H1 (cell line): Measurements from ENCODE around the gene CDK8. TPM values are rescaled to one million over a fixed set of nuclear protein-coding genes. Genes with fewer than 3 reads are reported as not detected.

ENCODE experiments used
- CTCF ChIA-PET: fragments of 300-600 bp; sonication (Branson Sonifier 250); formaldehyde crosslinking; loops from one replicate; lab custom pipeline; 2021; ENCODE audit not compliant: partially characterized antibody; lab: Charles Lee
- POLR2A ChIA-PET: fragments of 300-600 bp; sonication (Branson Sonifier 250); formaldehyde crosslinking; loops from one replicate; lab custom pipeline; 2021; ENCODE audit warnings: inconsistent platforms; ENCODE audit not compliant: partially characterized antibody; lab: Charles Lee
- DNase-seq, 2 experiments: peaks; one replicate each; pipeline versions ENCODE4 v3.0.0 to v3.0.0-alpha.2; 2010 to 2022; ENCODE audit warnings: low spot score in 2 of 2, low read depth in 1 of 2, mixed read lengths in 1 of 2
- FAIRE-seq: peaks from 2 replicates; lab custom pipeline; 2011; peaks lifted over from hg19 to GRCh38; lab: Jason Lieb, UNC
- H2AFZ ChIP-seq: 2 replicates; pipeline ENCODE4 v1.8.1; 2012; ENCODE audit warnings: low read length, inconsistent platforms
- H2AK5ac ChIP-seq: 2 replicates; pipeline ENCODE4 v1.6.1; 2013; ENCODE audit warnings: low read depth, low read length
- H2BK120ac ChIP-seq: replicated peaks from 2 replicates; pipeline ENCODE3; 2013; ENCODE audit warnings: low read depth, low read length, inconsistent platforms
- H2BK12ac ChIP-seq: 2 replicates; pipeline ENCODE4 v1.6.1; 2013; ENCODE audit warnings: low read depth, low read length
- H2BK15ac ChIP-seq: 2 replicates; pipeline ENCODE4 v1.6.1; 2013; ENCODE audit warnings: low read length
- H2BK20ac ChIP-seq: 2 replicates; pipeline ENCODE4 v1.6.1; 2013; ENCODE audit warnings: low read length
- H2BK5ac ChIP-seq: 2 replicates; pipeline ENCODE4 v1.6.1; 2013; ENCODE audit warnings: low read depth, low read length
- H3K14ac ChIP-seq: 2 replicates; pipeline ENCODE4 v1.6.1; 2013; ENCODE audit warnings: inconsistent platforms; ENCODE audit not compliant: insufficient read length
- H3K18ac ChIP-seq: 2 replicates; pipeline ENCODE4 v1.6.1; 2013; ENCODE audit warnings: low read length; ENCODE audit errors: extremely low read depth
- H3K23ac ChIP-seq: 2 replicates; pipeline ENCODE4 v1.6.1; 2013; ENCODE audit warnings: inconsistent platforms; ENCODE audit not compliant: insufficient read length
- H3K23me2 ChIP-seq: 2 replicates; pipeline ENCODE4 v1.6.1; 2013; ENCODE audit warnings: low read depth, low read length
- H3K27ac ChIP-seq: 2 replicates; pipeline ENCODE4 v1.6.1; 2011; ENCODE audit warnings: low read depth, low read length, inconsistent platforms
- H3K27me3 ChIP-seq, 4 experiments: replicated peaks in 1 of 4; 1 replicate in 1 of 4; 2 replicates in 3 of 4; pipeline versions ENCODE4 v1.6.1 to v1.8.1; 2011 to 2013; ENCODE audit warnings: low read length in 3 of 4, mild to moderate bottlenecking in 3 of 4, inconsistent platforms in 2 of 4, mixed read lengths in 2 of 4, moderate library complexity in 1 of 4; ENCODE audit not compliant: control insufficient read depth in 3 of 4, insufficient read depth in 3 of 4; ENCODE audit errors: extremely low read depth in 1 of 4
- H3K36me3 ChIP-seq, 4 experiments: 2 replicates each; pipeline versions ENCODE4 v1.6.1 to v1.8.1; 2011 to 2013; ENCODE audit warnings: mild to moderate bottlenecking in 4 of 4, low read length in 3 of 4, moderate library complexity in 2 of 4, control low read depth in 1 of 4, inconsistent platforms in 1 of 4; ENCODE audit not compliant: insufficient read depth in 4 of 4, control insufficient read depth in 2 of 4
- H3K4ac ChIP-seq: replicated peaks from 2 replicates; pipeline ENCODE3; 2013; ENCODE audit warnings: low read length, low read depth, mixed read lengths, inconsistent platforms; ENCODE audit not compliant: insufficient read length
- H3K4me1 ChIP-seq, 4 experiments: replicated peaks in 1 of 4; 1 replicate in 1 of 4; 2 replicates in 3 of 4; pipeline versions ENCODE4 v1.6.1 to v1.8.1; 2011 to 2013; ENCODE audit warnings: low read length in 3 of 4, inconsistent platforms in 2 of 4, mixed read lengths in 1 of 4; ENCODE audit not compliant: insufficient read depth in 4 of 4, control insufficient read depth in 3 of 4
- H3K4me2 ChIP-seq, 2 experiments: 2 replicates each; pipeline versions ENCODE4 v1.6.1 to v1.8.1; 2011 to 2013; ENCODE audit warnings: low read depth in 2 of 2, low read length in 2 of 2, control low read depth in 1 of 2, inconsistent platforms in 1 of 2, mild to moderate bottlenecking in 1 of 2; ENCODE audit not compliant: insufficient read depth in 1 of 2
- H3K4me3 ChIP-seq, 4 experiments: fragments of 200-600, 300-600 bp in 1 of 4; sonication (generic), shearing (Covaris generic), sonication (Bioruptor Twin) in 1 of 4; 2 replicates each; pipeline versions ENCODE4 v1.5.1 to v1.8.1; 2011 to 2016; ENCODE audit warnings: low read length in 4 of 4, low read depth in 3 of 4, control low read depth in 2 of 4, inconsistent platforms in 2 of 4, mild to moderate bottlenecking in 2 of 4, mixed read lengths in 1 of 4, moderate library complexity in 1 of 4; ENCODE audit not compliant: insufficient read depth in 2 of 4; ENCODE audit errors: extremely low read depth in 1 of 4
- H3K56ac ChIP-seq: replicated peaks from 2 replicates; pipeline ENCODE3; 2013; ENCODE audit warnings: low read depth, mild to moderate bottlenecking, mixed read lengths, low read length, inconsistent platforms; ENCODE audit not compliant: insufficient read length
- H3K79me1 ChIP-seq: 2 replicates; pipeline ENCODE4 v1.6.1; 2013; ENCODE audit warnings: low read depth, low read length, control low read depth
- H3K79me2 ChIP-seq, 2 experiments: 2 replicates each; pipeline versions ENCODE4 v1.6.1 to v1.8.1; 2012 to 2013; ENCODE audit warnings: low read length in 2 of 2, mild to moderate bottlenecking in 2 of 2, inconsistent platforms in 1 of 2; ENCODE audit not compliant: insufficient read depth in 2 of 2, control insufficient read depth in 1 of 2
- H3K9ac ChIP-seq, 4 experiments: replicated peaks in 1 of 4; 1 replicate in 1 of 4; 2 replicates in 3 of 4; pipeline versions ENCODE4 v1.6.1 to v1.8.1; 2011 to 2013; ENCODE audit warnings: low read depth in 3 of 4, low read length in 3 of 4, control low read depth in 2 of 4, mild to moderate bottlenecking in 2 of 4, moderate library complexity in 2 of 4, inconsistent platforms in 1 of 4; ENCODE audit errors: extremely low read depth in 1 of 4
- H3K9me3 ChIP-seq, 2 experiments: 2 replicates each; pipeline versions ENCODE4 v1.6.1 to v1.8.1; 2012 to 2013; ENCODE audit warnings: mild to moderate bottlenecking in 2 of 2, moderate library complexity in 2 of 2, control low read depth in 1 of 2, inconsistent platforms in 1 of 2, low read depth in 1 of 2, low read length in 1 of 2, mixed read lengths in 1 of 2; ENCODE audit not compliant: insufficient read depth in 2 of 2
- H4K20me1 ChIP-seq, 2 experiments: replicated peaks in 1 of 2; 2 replicates each; pipeline versions ENCODE3 to v1.8.1; 2011 to 2013; ENCODE audit warnings: inconsistent platforms in 2 of 2, low read length in 2 of 2, mild to moderate bottlenecking in 1 of 2; ENCODE audit not compliant: insufficient read depth in 2 of 2, control insufficient read depth in 1 of 2
- H4K5ac ChIP-seq: 2 replicates; pipeline ENCODE4 v1.6.1; 2013; ENCODE audit warnings: low read length, low read depth, mixed read lengths, inconsistent platforms; ENCODE audit not compliant: insufficient read length
- H4K8ac ChIP-seq: 2 replicates; pipeline ENCODE4 v1.8.0; 2013; ENCODE audit warnings: mild to moderate bottlenecking, moderate library complexity, low read length, inconsistent platforms; ENCODE audit not compliant: insufficient read depth; ENCODE audit errors: extremely low read depth
- H4K91ac ChIP-seq: replicated peaks from 2 replicates; pipeline ENCODE3; 2013; ENCODE audit warnings: low read length, mixed read lengths, inconsistent platforms; ENCODE audit not compliant: insufficient read length
- CBX5 ChIP-seq: fragments of 300-800, 300-1000 bp; sonication (generic); IDR thresholded peaks from 2 replicates; pipeline ENCODE4 v1.7.1; 2016; ENCODE audit warnings: antibody characterized with exemption, low read length, low read depth
- CEBPB ChIP-seq: IDR thresholded peaks from 2 replicates; pipeline ENCODE4 v1.6.1; 2012; ENCODE audit warnings: low read depth, low read length
- EP300 ChIP-seq, 2 experiments: IDR thresholded peaks; 1 replicate in 1 of 2; 2 replicates in 1 of 2; pipeline ENCODE4 v1.6.1; 2011 to 2012; ENCODE audit warnings: low read depth in 2 of 2, low read length in 2 of 2, mild to moderate bottlenecking in 2 of 2, borderline replicate concordance in 1 of 2, inconsistent platforms in 1 of 2, moderate library complexity in 1 of 2
- EZH2 ChIP-seq: fragments of 200-600 bp; sonication (generic); IDR thresholded peaks from 2 replicates; pipeline ENCODE4 v1.7.1; 2012; ENCODE audit warnings: low read depth, mild to moderate bottlenecking, moderate library complexity, low read length, inconsistent platforms; ENCODE audit not compliant: severe bottlenecking
- GABPA ChIP-seq: IDR thresholded peaks from 2 replicates; pipeline ENCODE4 v1.6.1; 2011; ENCODE audit warnings: mild to moderate bottlenecking, low read length, moderate library complexity, borderline replicate concordance; ENCODE audit not compliant: insufficient read depth
- HDAC2 ChIP-seq, 2 experiments: fragments of 300-600 bp in 1 of 2; sonication (generic) in 1 of 2; IDR thresholded peaks; 2 replicates each; pipeline ENCODE4 v1.6.1; 2011 to 2012; ENCODE audit warnings: low read depth in 2 of 2, low read length in 2 of 2, mild to moderate bottlenecking in 2 of 2, moderate library complexity in 2 of 2, borderline replicate concordance in 1 of 2, inconsistent platforms in 1 of 2
- RFX5 ChIP-seq: IDR thresholded peaks from 2 replicates; pipeline ENCODE4 v1.6.1; 2011; ENCODE audit warnings: low read depth, low read length, improper control_type of control experiment, borderline replicate concordance
- RNF2 ChIP-seq: fragments of 200-900, 300-1000 bp; sonication (generic); IDR thresholded peaks from 2 replicates; pipeline ENCODE4 v1.7.1; 2016; ENCODE audit warnings: borderline replicate concordance, low read depth, mild to moderate bottlenecking, antibody characterized with exemption, low read length; ENCODE audit not compliant: poor library complexity, severe bottlenecking; ENCODE audit errors: missing control alignments
- SAP30 ChIP-seq: fragments of 300-600 bp; sonication (generic); IDR thresholded peaks from 2 replicates; pipeline ENCODE4 v1.7.1; 2012; ENCODE audit warnings: low read length, moderate library complexity, mild to moderate bottlenecking, inconsistent platforms; ENCODE audit not compliant: insufficient read depth, insufficient replicate concordance
- TCF12 ChIP-seq: IDR thresholded peaks from 2 replicates; pipeline ENCODE4 v1.6.1; 2011; ENCODE audit warnings: low read depth, mild to moderate bottlenecking, low read length
- USF2 ChIP-seq: IDR thresholded peaks from 2 replicates; pipeline ENCODE4 v1.6.1; 2011; ENCODE audit warnings: low read length, improper control_type of control experiment
- ZNF274 ChIP-seq: IDR thresholded peaks from 2 replicates; pipeline ENCODE4 v1.7.0; 2012; ENCODE audit warnings: low read length, borderline replicate concordance; ENCODE audit errors: extremely low read depth
- WGBS, 2 experiments: shearing (Covaris generic) in 1 of 2; methylation state at CpG; one replicate each; pipeline versions ENCODE4 v1.1.6 to v1.1.7; 2013 to 2015; ENCODE audit warnings: low lambda C conversion rate in 2 of 2, mixed read lengths in 2 of 2, inconsistent platforms in 1 of 2, low coverage in 1 of 2, missing lambda C conversion rate in 1 of 2; ENCODE audit not compliant: insufficient replicate concordance in 2 of 2, insufficient coverage in 1 of 2, insufficient read length in 1 of 2; ENCODE audit errors: extremely low coverage in 1 of 2, missing lambda C conversion rate in 1 of 2; 5-methylcytosine and 5-hydroxymethylcytosine counted together
- polyA plus RNA-seq, 7 experiments: library from polyadenylated mRNA; depleted of rRNA in 3 of 7; stranded (reverse) in 5 of 7; unstranded in 2 of 7; fragments of >200 nt in 5 of 7; fragments of 200-250 nt in 2 of 7; gene quantifications; 1 replicate in 5 of 7; 2 replicates in 1 of 7; 4 replicates in 1 of 7; pipeline versions ENCODE4 v1.2.1 to v1.2.3, GENCODE V29; 2011 to 2013; ENCODE audit warnings: missing spikeins in 2 of 7, mixed read lengths in 2 of 7
- total RNA-seq: library from RNA; stranded (reverse); fragmentation: NEBNext Ultra II Directional; extraction: Animal tissue kit (Norgen Biotek cat#: 25700); gene quantifications from 2 replicates; pipeline ENCODE4 v1.2.1, GENCODE V29; 2021

CDK8 gene
- total and polyA plus RNA-seq, 2 of the 8 experiments (the other 6 are each of a cell fraction or from before 2014, with no cell fraction given) = 22.1 to 25.6 TPM

DNA sequence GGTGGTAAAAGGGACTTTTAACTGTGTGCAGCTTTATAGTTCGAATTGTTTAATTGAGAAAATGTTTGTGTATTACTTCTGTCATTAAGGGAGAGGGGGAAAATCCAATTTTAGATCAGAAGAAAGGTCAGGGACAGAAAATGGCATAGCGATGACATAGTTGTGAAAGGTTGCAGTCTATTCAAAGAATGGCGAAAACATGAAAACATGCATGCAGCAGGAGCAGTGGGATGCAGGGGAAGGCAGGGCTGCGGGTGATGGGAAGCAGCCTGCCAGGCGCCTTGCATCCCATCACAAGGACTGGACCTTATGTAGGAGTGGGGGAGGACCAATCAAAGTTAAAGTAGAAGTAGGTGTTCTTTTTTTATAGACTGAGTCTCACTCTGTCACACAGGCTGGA, 125.9 kb downstream of the CDK8 start:
- H3K27ac ChIP-seq = no peak overlapping the region
- H4K5ac ChIP-seq = no peak overlapping the region
- H3K27me3 ChIP-seq = no peaks in the 10 kb centered on the region
- no peak overlapping the region for H3K9ac ChIP-seq
- no peaks in the 10 kb centered on the region for H3K79me1 ChIP-seq
- POLR2A ChIA-PET = interaction anchor here (1.5 kb wide), 1 partner anchor 157 kb away, joined by 3 read pairs; the partner anchor contains the start of gene RNF6
- WGBS, 2 experiments = 94 to 100% methylated on average over 1 to 5 of the region's 5 CpGs
- no peak overlapping the region for H2BK12ac ChIP-seq
- H3K4me3 ChIP-seq = no peak overlapping the region
- no peak overlapping the region for H3K14ac ChIP-seq
- no peak overlapping the region for H2BK120ac ChIP-seq
- H4K91ac ChIP-seq = no peak overlapping the region
- FAIRE-seq = no peak
- no peak overlapping the region for H2AFZ ChIP-seq
- H3K36me3 ChIP-seq = no peaks in the 10 kb centered on the region
- no peak overlapping the region for H2AK5ac ChIP-seq
- H3K4me2 ChIP-seq = no peak overlapping the region
- no peak overlapping the region for H3K4ac ChIP-seq
- H4K8ac ChIP-seq = no peak overlapping the region
- H2BK20ac ChIP-seq = no peak overlapping the region
- no peak overlapping the region for H3K23ac ChIP-seq
- no peaks in the 10 kb centered on the region; a peak in 1 of 7 replicates for H3K4me1 ChIP-seq
- CTCF ChIA-PET = no interaction called here
- DNase-seq = no peak
- H3K23me2 ChIP-seq = no peaks in the 10 kb centered on the region
- H3K18ac ChIP-seq = no peak overlapping the region
- no peak overlapping the region for H3K56ac ChIP-seq
- H3K9me3 ChIP-seq = no peaks in the 10 kb centered on the region
- H2BK5ac ChIP-seq = no peak overlapping the region
- no peak overlapping the region for H2BK15ac ChIP-seq
- no peaks in the 10 kb centered on the region for H3K79me2 ChIP-seq
- H4K20me1 ChIP-seq = no peaks in the 10 kb centered on the region
- TF ChIP-seq SAP30 (no peak), EP300 (IDR thresholded peaks at IDR 0.05; ENCODE audit: borderline replicate concordance in 1 of 2, low read depth in 2 of 2, low read length in 2 of 2) (no peak), HDAC2 (IDR thresholded peaks at IDR 0.05; ENCODE audit: borderline replicate concordance in 1 of 2, low read depth in 2 of 2, low read length in 2 of 2) (no peak), TCF12 (no peak), CEBPB (no peak), EZH2 (no peak), USF2 (no peak), GABPA (no peak), RFX5 (no peak), ZNF274 (no peak), CBX5 (no peak), RNF2 (no peak)
